HG03575 (cell line): ENCODE results near the gene WBP1.
"Not testable (repeated sequence)": the region's sequence is repeated elsewhere in the genome, so short reads cannot be mapped to it uniquely, and the experiment has no call there.

Experiments
- ATAC-seq: cut with Tn5 transposase; IDR thresholded peaks from one replicate; pipeline ENCODE4 v1.9.1; 2021; ENCODE audit not compliant: unreplicated experiment, insufficient number of reproducible peaks, low FRiP score; ENCODE audit errors: extremely low read depth

Gene WBP1

DNA sequence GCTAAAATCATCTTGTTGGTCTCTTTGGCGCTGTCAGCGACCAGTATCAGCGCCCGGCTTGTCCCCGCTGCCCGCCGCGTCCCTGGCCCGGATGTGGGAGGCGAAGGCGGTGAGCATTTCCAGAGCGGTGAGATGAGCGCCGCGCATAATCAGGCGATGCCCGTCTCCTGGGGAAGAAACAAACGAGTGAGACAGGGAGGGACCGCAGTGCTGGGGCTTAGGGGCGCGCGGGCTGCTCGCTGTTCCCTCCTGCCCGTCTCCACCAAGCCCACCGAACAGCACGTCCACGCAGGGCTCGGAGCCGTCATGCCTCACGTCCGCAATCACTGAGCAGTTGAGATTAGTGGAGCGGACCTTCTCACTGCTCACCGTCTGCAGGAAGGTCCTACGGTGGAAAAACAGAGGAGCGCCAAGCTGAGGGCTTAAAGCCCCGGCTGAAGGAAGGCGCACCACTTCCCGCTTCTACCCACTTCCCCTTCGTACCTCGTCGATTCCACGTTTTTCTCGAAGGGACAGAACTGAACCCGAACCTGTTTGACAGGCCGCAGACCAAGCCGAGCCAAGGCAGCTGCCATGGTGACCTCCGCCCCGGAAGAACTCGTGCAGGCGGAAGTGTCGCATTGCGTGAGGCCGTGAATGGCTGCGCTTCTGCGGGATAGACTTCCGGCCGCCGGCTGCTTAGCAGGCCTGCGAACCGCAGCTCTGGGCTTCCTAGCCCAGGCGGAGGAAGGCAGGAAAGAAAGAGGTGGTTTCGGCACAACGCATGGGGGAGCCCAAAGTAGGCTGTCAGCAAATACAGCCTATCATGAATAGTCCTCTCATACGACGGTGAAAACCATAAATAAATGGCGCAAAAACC is 14.1 kb downstream of the WBP1 start, which contains the start of gene MRPL53:
MRPL53 (minus strand) TSS at position 595 of the 859 bp plus-strand sequence; CDS start at position 575, 20 bp downstream.
- ATAC-seq: no peak

- ATAC-seq: no peak
Measured at GRCh38 chr2:74472945-74473258, 14.7 kb downstream of the WBP1 start.

GRCh38 chr2:74474481-74474880 is 16.2 kb downstream of the WBP1 start:
- no peak for ATAC-seq

GRCh38 chr2:74474899-74475298 is 16.7 kb downstream of the WBP1 start:
- no peak for ATAC-seq

- ATAC-seq: no peak
Measured at GRCh38 chr2:74481431-74481830, 23.2 kb downstream of the WBP1 start.

DNA sequence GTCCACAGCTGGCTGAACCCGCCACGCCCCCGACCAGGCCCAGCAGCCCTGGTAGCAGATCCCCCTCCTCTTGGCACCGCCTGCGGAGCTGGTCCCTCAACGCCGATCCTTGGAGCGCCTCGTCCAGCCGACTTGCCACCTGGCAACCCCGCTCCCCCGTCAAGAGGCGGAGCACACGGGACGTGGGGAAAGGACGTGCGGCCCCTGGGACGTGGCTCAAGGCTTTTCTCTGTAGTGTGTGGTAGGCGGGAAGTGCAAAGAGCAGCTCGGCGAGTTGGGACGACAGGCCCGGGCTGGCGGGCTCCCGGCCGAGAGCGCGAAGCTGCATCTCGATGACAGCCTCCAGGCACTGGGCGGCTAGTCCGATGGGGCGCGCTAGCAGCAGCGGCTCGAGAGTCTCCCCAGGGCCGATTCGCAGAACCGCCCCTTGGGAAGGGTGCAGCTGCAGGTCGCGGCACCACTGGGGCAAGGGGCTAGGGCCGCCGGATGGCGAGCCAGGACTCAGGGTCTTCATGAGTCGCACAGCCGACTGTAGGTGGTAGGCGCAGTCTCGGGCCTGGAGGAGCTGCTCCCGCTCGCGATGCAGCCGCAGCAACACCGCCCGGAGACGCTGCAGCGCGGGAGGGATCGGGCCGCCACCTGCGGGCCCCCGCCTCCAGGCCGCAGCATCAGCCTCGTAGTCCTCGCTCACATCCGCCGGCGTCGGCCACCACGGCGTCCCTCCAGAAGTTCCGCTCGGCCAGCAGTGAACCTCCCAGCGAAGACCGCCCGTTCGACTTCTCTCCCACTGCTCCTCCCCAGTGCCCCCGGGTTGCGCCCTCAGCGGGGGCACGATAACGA is 23.9 kb downstream of the WBP1 start:
- ATAC-seq: peak; percentile 5

- ATAC-seq: peak; percentile 87
Measured at GRCh38 chr2:74482801-74483674, 24.8 kb downstream of the WBP1 start, which contains the start of the genes CCDC142 and TTC31. CCDC142 (minus strand) TSS chr2:74482998; CDS start chr2:74482837, 161 bp downstream. TTC31 (plus strand) TSS chr2:74483081; CDS start chr2:74483096, 15 bp downstream.

- ATAC-seq: not testable (repeated sequence)
Measured at GRCh38 chr2:74483675-74484164, 25.5 kb downstream of the WBP1 start.

- no peak for ATAC-seq
Measured at GRCh38 chr2:74486141-74486540, 27.9 kb downstream of the WBP1 start.

- no peak for ATAC-seq
Measured at GRCh38 chr2:74488643-74489481, 30.6 kb downstream of the WBP1 start.

GRCh38 chr2:74489906-74490305 is 31.7 kb downstream of the WBP1 start:
- ATAC-seq: no peak

DNA sequence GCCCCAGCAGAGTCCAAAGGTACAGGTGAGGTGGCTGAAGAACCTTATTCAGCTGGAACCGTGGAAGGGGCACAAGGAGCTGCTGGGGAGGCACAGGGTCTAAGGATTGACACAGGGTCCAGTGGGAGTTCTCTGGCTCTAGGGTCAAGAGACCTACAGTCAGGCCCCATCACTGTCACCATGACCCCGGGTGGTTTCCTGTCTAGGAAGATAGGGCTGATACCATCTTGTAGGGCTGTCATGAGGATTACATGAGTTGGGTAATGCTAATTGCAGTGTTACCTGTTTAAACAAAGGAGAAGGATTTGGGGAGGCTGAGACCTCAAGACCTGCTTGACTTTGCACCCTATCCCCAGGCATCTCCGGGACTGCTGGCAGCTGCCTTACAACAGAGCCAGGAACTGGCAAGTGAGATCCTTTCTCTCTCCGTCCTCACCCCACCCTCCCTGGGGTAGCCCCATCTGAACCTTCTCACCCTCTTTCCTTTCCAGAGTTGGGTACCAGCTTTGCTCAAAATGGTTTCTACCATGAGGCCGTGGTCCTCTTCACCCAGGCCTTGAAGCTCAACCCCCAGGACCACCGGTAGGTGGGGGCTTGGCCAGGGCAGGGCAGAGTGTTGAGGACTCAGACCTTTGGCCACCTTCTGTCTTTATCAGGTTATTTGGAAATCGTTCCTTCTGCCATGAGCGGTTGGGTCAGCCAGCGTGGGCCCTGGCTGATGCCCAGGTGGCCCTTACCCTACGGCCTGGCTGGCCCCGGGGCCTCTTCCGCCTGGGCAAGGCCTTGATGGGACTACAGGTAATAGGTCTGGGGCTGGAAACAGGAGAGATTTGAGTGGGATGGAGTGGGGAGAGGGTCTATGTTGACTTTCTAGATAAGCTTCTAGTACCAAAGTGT is 33.7 kb downstream of the WBP1 start:
- no peak for ATAC-seq

GRCh38 chr2:74493546-74493945 is 35.3 kb downstream of the WBP1 start:
- ATAC-seq: no peak

- ATAC-seq: no peak
Measured at GRCh38 chr2:74495440-74495839, 37.2 kb downstream of the WBP1 start.

DNA sequence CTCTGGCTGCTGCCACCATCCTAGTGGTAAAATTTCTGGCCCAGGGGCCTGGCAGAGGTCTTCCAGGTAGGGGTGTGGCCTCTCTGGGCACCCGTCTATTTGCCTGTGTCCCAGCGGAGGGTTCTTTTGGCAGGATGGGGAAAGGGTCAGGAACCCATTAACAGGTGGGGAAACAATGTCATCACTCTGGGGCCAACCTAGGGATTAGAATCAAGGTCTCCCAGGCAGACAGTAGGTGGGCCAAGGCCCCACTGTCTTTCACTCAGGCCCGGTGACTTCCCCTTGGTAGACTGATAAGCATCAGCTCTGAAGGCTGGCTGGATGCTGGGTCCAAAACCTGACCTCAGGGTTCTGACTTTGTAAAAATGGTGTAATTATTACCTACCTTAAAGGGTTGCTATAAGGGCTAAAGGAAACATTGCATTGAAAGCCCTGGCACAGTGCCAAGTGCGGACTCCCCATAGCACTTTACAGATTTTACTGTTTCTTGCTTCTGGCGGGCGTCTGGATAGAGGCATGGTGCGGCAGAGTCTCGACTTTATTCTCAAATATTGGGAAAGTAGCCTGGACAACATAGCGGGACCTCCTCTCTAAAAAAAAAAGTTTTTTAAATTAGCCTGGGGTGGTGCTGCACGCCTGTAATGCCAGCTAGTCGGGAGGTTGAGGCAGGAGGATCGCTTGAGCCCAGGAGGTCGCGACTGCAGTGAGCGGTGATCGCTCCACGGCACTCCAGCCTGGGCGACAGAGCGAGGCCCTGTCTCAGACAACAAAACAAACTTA is 38.9 kb downstream of the WBP1 start:
- ATAC-seq: no peak

DNA sequence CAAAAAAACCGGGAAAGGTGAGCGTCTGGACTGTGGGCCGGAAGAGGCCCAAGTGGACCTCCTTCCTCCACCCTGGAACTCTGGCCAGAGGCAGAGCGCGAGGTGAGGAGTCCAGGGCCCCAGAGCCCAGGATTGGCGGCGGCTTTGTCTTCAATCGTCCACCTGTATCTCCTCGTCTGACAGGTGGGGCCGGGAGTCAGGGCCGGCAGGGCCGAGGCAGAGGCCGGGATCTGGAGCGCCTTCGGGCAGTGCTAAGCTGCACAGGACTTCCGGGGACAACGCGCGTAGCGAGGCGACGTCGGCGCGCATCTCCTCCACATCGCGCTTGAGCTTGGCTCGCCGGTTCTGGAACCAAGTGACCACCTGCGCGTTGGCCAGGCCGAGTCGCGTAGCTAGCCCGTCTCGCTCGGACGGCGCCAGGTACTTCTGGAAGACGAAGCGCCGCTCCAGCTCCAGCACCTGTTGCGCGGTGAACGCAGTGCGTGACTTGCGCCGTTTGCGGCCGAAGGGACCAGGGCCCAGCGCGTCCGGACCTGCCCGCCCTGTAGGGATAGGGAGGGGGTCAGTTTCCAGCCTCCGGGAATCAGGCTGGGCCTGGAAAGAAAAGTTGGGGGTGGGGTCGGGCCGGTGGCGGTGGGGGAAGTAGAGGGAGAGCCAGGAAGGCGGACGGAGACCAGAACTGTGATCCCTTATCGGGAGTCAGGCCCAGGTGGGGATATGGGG is 39.7 kb downstream of the WBP1 start:
- no peak for ATAC-seq
